ENCODE measurements around the gene GGTA1. TPM values are rescaled to one million over a fixed set of nuclear protein-coding genes. Genes with fewer than 3 reads are reported as not detected.

The GGTA1 gene
- total RNA-seq, 1 experiment from 2014 or later, result not detected

DNA sequence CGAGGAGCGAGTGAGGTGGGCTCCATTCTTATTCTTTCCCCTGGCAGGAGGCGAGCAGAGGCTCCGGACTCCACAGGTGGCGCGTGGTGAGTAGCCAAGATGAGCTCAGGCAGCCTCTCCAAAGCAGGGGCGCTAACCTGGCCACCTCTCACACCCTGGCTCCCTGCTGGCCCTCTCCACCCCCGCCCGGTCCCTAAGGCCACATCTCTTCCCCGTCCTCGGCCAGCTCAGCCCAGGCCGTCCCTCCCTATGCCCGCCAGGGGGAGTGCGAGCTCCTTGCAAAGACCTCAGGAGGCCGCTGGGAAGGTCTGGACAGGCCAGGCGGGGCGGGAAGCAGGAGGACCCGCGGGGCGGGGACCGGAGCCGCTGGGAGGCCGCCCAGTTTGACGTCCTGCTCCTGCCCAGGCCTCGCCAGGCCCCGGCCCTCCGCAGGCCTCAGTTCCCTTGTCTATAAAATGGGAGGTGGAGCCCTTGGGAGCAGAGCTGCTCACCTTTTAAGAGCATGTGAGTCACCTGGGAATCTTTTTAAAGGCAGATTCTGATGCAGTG lies 46.3 kb upstream of the GGTA1 start (continued):
- TF ChIP-seq, protein P1, sequence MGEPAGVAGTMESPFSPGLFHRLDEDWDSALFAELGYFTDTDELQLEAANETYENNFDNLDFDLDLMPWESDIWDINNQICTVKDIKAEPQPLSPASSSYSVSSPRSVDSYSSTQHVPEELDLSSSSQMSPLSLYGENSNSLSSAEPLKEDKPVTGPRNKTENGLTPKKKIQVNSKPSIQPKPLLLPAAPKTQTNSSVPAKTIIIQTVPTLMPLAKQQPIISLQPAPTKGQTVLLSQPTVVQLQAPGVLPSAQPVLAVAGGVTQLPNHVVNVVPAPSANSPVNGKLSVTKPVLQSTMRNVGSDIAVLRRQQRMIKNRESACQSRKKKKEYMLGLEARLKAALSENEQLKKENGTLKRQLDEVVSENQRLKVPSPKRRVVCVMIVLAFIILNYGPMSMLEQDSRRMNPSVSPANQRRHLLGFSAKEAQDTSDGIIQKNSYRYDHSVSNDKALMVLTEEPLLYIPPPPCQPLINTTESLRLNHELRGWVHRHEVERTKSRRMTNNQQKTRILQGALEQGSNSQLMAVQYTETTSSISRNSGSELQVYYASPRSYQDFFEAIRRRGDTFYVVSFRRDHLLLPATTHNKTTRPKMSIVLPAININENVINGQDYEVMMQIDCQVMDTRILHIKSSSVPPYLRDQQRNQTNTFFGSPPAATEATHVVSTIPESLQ (CRISPR knock-in tag; IDR thresholded peaks at IDR 0.05), result no peak
- 0 out of 2 replicates have a peak, but pooled peaks have one; percentile 69 for TF ChIP-seq SP1 (CRISPR knock-in tag; conservative IDR thresholded peaks at IDR 0.05)
- no peak for TF ChIP-seq SOX15 (CRISPR knock-in tag; IDR thresholded peaks at IDR 0.05)
- TF ChIP-seq, protein P2, sequence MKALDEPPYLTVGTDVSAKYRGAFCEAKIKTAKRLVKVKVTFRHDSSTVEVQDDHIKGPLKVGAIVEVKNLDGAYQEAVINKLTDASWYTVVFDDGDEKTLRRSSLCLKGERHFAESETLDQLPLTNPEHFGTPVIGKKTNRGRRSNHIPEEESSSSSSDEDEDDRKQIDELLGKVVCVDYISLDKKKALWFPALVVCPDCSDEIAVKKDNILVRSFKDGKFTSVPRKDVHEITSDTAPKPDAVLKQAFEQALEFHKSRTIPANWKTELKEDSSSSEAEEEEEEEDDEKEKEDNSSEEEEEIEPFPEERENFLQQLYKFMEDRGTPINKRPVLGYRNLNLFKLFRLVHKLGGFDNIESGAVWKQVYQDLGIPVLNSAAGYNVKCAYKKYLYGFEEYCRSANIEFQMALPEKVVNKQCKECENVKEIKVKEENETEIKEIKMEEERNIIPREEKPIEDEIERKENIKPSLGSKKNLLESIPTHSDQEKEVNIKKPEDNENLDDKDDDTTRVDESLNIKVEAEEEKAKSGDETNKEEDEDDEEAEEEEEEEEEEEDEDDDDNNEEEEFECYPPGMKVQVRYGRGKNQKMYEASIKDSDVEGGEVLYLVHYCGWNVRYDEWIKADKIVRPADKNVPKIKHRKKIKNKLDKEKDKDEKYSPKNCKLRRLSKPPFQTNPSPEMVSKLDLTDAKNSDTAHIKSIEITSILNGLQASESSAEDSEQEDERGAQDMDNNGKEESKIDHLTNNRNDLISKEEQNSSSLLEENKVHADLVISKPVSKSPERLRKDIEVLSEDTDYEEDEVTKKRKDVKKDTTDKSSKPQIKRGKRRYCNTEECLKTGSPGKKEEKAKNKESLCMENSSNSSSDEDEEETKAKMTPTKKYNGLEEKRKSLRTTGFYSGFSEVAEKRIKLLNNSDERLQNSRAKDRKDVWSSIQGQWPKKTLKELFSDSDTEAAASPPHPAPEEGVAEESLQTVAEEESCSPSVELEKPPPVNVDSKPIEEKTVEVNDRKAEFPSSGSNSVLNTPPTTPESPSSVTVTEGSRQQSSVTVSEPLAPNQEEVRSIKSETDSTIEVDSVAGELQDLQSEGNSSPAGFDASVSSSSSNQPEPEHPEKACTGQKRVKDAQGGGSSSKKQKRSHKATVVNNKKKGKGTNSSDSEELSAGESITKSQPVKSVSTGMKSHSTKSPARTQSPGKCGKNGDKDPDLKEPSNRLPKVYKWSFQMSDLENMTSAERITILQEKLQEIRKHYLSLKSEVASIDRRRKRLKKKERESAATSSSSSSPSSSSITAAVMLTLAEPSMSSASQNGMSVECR (CRISPR knock-in tag; IDR thresholded peaks at IDR 0.05; ENCODE audit: borderline replicate concordance), result no peak
- TF ChIP-seq FOXJ3 (CRISPR knock-in tag; IDR thresholded peaks at IDR 0.05; ENCODE audit: borderline replicate concordance), result no peak
- no peak for TF ChIP-seq ETV6 (CRISPR knock-in tag; IDR thresholded peaks at IDR 0.05)
- TF ChIP-seq, protein P3, sequence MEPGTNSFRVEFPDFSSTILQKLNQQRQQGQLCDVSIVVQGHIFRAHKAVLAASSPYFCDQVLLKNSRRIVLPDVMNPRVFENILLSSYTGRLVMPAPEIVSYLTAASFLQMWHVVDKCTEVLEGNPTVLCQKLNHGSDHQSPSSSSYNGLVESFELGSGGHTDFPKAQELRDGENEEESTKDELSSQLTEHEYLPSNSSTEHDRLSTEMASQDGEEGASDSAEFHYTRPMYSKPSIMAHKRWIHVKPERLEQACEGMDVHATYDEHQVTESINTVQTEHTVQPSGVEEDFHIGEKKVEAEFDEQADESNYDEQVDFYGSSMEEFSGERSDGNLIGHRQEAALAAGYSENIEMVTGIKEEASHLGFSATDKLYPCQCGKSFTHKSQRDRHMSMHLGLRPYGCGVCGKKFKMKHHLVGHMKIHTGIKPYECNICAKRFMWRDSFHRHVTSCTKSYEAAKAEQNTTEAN (CRISPR knock-in tag; IDR thresholded peaks at IDR 0.05), result no peak
- TF ChIP-seq, protein P4, sequence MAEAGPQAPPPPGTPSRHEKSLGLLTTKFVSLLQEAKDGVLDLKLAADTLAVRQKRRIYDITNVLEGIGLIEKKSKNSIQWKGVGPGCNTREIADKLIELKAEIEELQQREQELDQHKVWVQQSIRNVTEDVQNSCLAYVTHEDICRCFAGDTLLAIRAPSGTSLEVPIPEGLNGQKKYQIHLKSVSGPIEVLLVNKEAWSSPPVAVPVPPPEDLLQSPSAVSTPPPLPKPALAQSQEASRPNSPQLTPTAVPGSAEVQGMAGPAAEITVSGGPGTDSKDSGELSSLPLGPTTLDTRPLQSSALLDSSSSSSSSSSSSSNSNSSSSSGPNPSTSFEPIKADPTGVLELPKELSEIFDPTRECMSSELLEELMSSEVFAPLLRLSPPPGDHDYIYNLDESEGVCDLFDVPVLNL (CRISPR knock-in tag; IDR thresholded peaks at IDR 0.05; ENCODE audit: borderline replicate concordance, low read depth), result no peak
- no peak for TF ChIP-seq CBFB (CRISPR knock-in tag; IDR thresholded peaks at IDR 0.05; ENCODE audit: low read depth)
- TF ChIP-seq, protein P5, sequence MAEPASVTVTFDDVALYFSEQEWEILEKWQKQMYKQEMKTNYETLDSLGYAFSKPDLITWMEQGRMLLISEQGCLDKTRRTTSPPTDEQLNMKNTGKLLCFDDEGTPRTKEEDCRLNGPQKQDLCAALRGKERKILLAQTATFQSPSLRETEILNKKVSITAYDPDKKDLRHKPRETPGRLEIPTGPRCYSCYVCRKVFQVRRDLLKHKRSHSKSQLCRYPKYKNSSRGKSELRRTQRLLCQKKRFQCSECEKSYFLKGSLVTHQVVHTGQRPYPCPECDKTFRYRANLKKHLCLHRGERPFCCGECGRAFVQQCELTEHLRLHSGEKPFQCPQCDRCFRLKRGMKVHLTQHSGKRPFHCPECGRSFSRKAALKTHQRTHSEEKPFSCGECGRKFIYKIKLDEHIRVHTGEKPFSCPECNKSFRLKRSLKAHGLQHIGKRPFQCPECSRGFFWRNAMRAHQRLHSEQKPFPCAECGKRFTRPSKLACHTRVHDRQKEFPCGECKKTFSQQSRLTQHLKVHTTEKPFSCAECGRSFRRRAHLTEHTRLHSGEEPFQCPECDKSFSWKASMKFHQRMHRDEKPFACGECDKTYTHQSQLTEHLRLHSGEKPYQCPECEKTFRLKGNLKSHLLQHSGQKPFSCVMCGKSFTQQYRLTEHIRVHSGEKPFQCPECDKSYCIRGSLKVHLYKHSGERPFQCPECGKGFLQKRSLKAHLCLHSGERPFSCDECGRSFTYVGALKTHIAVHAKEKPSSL (CRISPR knock-in tag; conservative IDR thresholded peaks at IDR 0.05), result no peak
- TF ChIP-seq, protein P6, sequence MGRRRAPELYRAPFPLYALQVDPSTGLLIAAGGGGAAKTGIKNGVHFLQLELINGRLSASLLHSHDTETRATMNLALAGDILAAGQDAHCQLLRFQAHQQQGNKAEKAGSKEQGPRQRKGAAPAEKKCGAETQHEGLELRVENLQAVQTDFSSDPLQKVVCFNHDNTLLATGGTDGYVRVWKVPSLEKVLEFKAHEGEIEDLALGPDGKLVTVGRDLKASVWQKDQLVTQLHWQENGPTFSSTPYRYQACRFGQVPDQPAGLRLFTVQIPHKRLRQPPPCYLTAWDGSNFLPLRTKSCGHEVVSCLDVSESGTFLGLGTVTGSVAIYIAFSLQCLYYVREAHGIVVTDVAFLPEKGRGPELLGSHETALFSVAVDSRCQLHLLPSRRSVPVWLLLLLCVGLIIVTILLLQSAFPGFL (CRISPR knock-in tag; IDR thresholded peaks at IDR 0.05; ENCODE audit: borderline replicate concordance), result no peak
- TF ChIP-seq, protein P7, sequence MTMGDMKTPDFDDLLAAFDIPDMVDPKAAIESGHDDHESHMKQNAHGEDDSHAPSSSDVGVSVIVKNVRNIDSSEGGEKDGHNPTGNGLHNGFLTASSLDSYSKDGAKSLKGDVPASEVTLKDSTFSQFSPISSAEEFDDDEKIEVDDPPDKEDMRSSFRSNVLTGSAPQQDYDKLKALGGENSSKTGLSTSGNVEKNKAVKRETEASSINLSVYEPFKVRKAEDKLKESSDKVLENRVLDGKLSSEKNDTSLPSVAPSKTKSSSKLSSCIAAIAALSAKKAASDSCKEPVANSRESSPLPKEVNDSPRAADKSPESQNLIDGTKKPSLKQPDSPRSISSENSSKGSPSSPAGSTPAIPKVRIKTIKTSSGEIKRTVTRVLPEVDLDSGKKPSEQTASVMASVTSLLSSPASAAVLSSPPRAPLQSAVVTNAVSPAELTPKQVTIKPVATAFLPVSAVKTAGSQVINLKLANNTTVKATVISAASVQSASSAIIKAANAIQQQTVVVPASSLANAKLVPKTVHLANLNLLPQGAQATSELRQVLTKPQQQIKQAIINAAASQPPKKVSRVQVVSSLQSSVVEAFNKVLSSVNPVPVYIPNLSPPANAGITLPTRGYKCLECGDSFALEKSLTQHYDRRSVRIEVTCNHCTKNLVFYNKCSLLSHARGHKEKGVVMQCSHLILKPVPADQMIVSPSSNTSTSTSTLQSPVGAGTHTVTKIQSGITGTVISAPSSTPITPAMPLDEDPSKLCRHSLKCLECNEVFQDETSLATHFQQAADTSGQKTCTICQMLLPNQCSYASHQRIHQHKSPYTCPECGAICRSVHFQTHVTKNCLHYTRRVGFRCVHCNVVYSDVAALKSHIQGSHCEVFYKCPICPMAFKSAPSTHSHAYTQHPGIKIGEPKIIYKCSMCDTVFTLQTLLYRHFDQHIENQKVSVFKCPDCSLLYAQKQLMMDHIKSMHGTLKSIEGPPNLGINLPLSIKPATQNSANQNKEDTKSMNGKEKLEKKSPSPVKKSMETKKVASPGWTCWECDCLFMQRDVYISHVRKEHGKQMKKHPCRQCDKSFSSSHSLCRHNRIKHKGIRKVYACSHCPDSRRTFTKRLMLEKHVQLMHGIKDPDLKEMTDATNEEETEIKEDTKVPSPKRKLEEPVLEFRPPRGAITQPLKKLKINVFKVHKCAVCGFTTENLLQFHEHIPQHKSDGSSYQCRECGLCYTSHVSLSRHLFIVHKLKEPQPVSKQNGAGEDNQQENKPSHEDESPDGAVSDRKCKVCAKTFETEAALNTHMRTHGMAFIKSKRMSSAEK (CRISPR knock-in tag; IDR thresholded peaks at IDR 0.05; ENCODE audit: borderline replicate concordance), result no peak
- TF ChIP-seq ZNF232 (CRISPR knock-in tag; IDR thresholded peaks at IDR 0.05), result no peak
- TF ChIP-seq, protein P8, sequence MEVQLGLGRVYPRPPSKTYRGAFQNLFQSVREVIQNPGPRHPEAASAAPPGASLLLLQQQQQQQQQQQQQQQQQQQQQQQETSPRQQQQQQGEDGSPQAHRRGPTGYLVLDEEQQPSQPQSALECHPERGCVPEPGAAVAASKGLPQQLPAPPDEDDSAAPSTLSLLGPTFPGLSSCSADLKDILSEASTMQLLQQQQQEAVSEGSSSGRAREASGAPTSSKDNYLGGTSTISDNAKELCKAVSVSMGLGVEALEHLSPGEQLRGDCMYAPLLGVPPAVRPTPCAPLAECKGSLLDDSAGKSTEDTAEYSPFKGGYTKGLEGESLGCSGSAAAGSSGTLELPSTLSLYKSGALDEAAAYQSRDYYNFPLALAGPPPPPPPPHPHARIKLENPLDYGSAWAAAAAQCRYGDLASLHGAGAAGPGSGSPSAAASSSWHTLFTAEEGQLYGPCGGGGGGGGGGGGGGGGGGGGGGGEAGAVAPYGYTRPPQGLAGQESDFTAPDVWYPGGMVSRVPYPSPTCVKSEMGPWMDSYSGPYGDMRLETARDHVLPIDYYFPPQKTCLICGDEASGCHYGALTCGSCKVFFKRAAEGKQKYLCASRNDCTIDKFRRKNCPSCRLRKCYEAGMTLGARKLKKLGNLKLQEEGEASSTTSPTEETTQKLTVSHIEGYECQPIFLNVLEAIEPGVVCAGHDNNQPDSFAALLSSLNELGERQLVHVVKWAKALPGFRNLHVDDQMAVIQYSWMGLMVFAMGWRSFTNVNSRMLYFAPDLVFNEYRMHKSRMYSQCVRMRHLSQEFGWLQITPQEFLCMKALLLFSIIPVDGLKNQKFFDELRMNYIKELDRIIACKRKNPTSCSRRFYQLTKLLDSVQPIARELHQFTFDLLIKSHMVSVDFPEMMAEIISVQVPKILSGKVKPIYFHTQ (CRISPR knock-in tag; IDR thresholded peaks at IDR 0.05), result no peak
- no peak for TF ChIP-seq CREM (CRISPR knock-in tag; IDR thresholded peaks at IDR 0.05)
- TF ChIP-seq, protein P9, sequence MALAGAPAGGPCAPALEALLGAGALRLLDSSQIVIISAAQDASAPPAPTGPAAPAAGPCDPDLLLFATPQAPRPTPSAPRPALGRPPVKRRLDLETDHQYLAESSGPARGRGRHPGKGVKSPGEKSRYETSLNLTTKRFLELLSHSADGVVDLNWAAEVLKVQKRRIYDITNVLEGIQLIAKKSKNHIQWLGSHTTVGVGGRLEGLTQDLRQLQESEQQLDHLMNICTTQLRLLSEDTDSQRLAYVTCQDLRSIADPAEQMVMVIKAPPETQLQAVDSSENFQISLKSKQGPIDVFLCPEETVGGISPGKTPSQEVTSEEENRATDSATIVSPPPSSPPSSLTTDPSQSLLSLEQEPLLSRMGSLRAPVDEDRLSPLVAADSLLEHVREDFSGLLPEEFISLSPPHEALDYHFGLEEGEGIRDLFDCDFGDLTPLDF (CRISPR knock-in tag; IDR thresholded peaks at IDR 0.05), result no peak
